Fibroblast of lung (primary cell): ENCODE results near the gene ETF1. TPM values are rescaled to one million over a fixed set of nuclear protein-coding genes. Genes with fewer than 3 reads are reported as not detected.

ENCODE experiments used
- DNase-seq, 2 donors: peaks; one replicate each; pipeline versions ENCODE4 v3.0.0 to v3.0.0-alpha.2; 2010; ENCODE audit warnings: low read depth in 2 of 2
- H2AFZ ChIP-seq: 2 replicates; pipeline ENCODE4 v1.5.1; 2012; ENCODE audit warnings: low read length, control low read depth, inconsistent platforms
- H3K27ac ChIP-seq: 2 replicates; pipeline ENCODE4 v1.5.1; 2011; ENCODE audit warnings: low read length, control low read depth; ENCODE audit not compliant: insufficient read depth
- H3K27me3 ChIP-seq: 2 replicates; pipeline ENCODE4 v1.5.1; 2011; ENCODE audit warnings: mild to moderate bottlenecking, low read length; ENCODE audit not compliant: control insufficient read depth, insufficient read depth
- H3K36me3 ChIP-seq: 2 replicates; pipeline ENCODE4 v1.5.1; 2011; ENCODE audit warnings: low read length; ENCODE audit not compliant: control insufficient read depth, insufficient read depth
- H3K4me1 ChIP-seq: 2 replicates; pipeline ENCODE4 v1.5.1; 2011; ENCODE audit warnings: low read length; ENCODE audit not compliant: control insufficient read depth, insufficient read depth; ENCODE audit errors: extremely low read depth
- H3K4me2 ChIP-seq: 2 replicates; pipeline ENCODE4 v1.5.1; 2011; ENCODE audit warnings: low read length, control low read depth; ENCODE audit not compliant: insufficient read depth; ENCODE audit errors: extremely low read depth
- H3K4me3 ChIP-seq, 4 experiments: fragments of 200-600 bp in 1 of 4; sonication (generic) in 1 of 4; replicated peaks in 1 of 4; 2 replicates each; pipeline ENCODE4 v1.5.1; 2011 to 2016; ENCODE audit warnings: low read length in 4 of 4, low read depth in 3 of 4, mild to moderate bottlenecking in 3 of 4, control low read depth in 2 of 4, inconsistent platforms in 1 of 4, mixed read lengths in 1 of 4; ENCODE audit not compliant: insufficient read depth in 1 of 4; ENCODE audit errors: control extremely low read depth in 1 of 4
- H3K79me2 ChIP-seq: 2 replicates; pipeline ENCODE4 v1.5.1; 2012; ENCODE audit warnings: mild to moderate bottlenecking, low read length, inconsistent platforms; ENCODE audit not compliant: control insufficient read depth, insufficient read depth
- H3K9ac ChIP-seq: 2 replicates; pipeline ENCODE4 v1.5.1; 2011; ENCODE audit warnings: mild to moderate bottlenecking, low read length, control low read depth; ENCODE audit not compliant: insufficient read depth
- H3K9me3 ChIP-seq: 2 replicates; pipeline ENCODE4 v1.5.1; 2012; ENCODE audit warnings: low read depth, low read length; ENCODE audit not compliant: control insufficient read depth, insufficient read depth
- H4K20me1 ChIP-seq: 2 replicates; pipeline ENCODE4 v1.5.1; 2011; ENCODE audit warnings: low read length; ENCODE audit not compliant: control insufficient read depth, insufficient read depth; ENCODE audit errors: extremely low read depth
- CTCF ChIP-seq, 2 donors: IDR thresholded peaks in 1 of 2; conservative IDR thresholded peaks in 1 of 2; 1 replicate in 1 of 2; 2 replicates in 1 of 2; pipeline ENCODE4 v1.5.1; 2011 to 2012; ENCODE audit warnings: low read length in 2 of 2, control low read depth in 1 of 2, inconsistent platforms in 1 of 2, low read depth in 1 of 2, mild to moderate bottlenecking in 1 of 2
- EZH2 ChIP-seq: IDR thresholded peaks from 2 replicates; pipeline ENCODE4 v1.5.1; 2012; ENCODE audit warnings: low read length, control low read depth, mild to moderate bottlenecking; ENCODE audit errors: missing control alignments
- polyA plus RNA-seq, 2 donors: library from polyadenylated mRNA; depleted of rRNA in 1 of 2; stranded (reverse) in 1 of 2; unstranded in 1 of 2; fragments of >200 nt; gene quantifications; 2 replicates each; pipeline ENCODE4 v1.2.1, GENCODE V29; 2011 to 2012; ENCODE audit warnings: missing spikeins in 1 of 2
- total RNA-seq: library from RNA; depleted of rRNA; stranded (reverse); fragments of >200 nt; gene quantifications from 2 replicates; pipeline ENCODE4 v1.2.1, GENCODE V29; 2014

The ETF1 gene
- total and polyA plus RNA-seq, 2 donors (not counting 1 experiment from before 2014, with no cell fraction given) = 94.0 to 118 TPM

GRCh38 chr5:138559937-138560336 lies 16.9 kb upstream of the ETF1 start:
- Histone ChIP-seq H3K27me3 (no peaks in the 10 kb centered on the region), H3K79me2 (peaks cover 23% of the 10 kb centered on the region), H3K27ac (no peak overlapping the region), H2AFZ (no peak overlapping the region), H3K4me3 (no peak overlapping the region), H3K4me2 (no peak overlapping the region), H3K9me3 (no peaks in the 10 kb centered on the region), H3K9ac (no peak overlapping the region), H4K20me1 (no peaks in the 10 kb centered on the region), H3K36me3 (peaks cover 27% of the 10 kb centered on the region), H3K4me1 (no peaks in the 10 kb centered on the region)
- no peak for TF ChIP-seq EZH2
- no peak for TF ChIP-seq CTCF (conservative IDR thresholded peaks at IDR 0.05 in 1 of 2, IDR thresholded peaks at IDR 0.05 in 1 of 2; ENCODE audit: low read depth in 1 of 2, low read length in 2 of 2)
- DNase-seq = no peak

- no peaks in the 10 kb centered on the region for H3K9me3 ChIP-seq
- H3K36me3 ChIP-seq = peaks cover 21% of the 10 kb centered on the region
- no peak overlapping the region for H3K27ac ChIP-seq
- no peaks in the 10 kb centered on the region for H3K27me3 ChIP-seq
- H3K9ac ChIP-seq = no peak overlapping the region
- no peak overlapping the region for H3K4me3 ChIP-seq
- H4K20me1 ChIP-seq = no peaks in the 10 kb centered on the region
- no peak overlapping the region for H3K4me2 ChIP-seq
- no peaks in the 10 kb centered on the region for H3K4me1 ChIP-seq
- peaks cover 8% of the 10 kb centered on the region for H3K79me2 ChIP-seq
- TF ChIP-seq CTCF (conservative IDR thresholded peaks at IDR 0.05 in 1 of 2, IDR thresholded peaks at IDR 0.05 in 1 of 2; ENCODE audit: low read depth in 1 of 2, low read length in 2 of 2) (no peak), EZH2 (no peak)
- DNase-seq = no peak
- no peak overlapping the region for H2AFZ ChIP-seq
These were observed 14.6 kb upstream of the ETF1 start for GRCh38 chr5:138557677-138558076.

DNA sequence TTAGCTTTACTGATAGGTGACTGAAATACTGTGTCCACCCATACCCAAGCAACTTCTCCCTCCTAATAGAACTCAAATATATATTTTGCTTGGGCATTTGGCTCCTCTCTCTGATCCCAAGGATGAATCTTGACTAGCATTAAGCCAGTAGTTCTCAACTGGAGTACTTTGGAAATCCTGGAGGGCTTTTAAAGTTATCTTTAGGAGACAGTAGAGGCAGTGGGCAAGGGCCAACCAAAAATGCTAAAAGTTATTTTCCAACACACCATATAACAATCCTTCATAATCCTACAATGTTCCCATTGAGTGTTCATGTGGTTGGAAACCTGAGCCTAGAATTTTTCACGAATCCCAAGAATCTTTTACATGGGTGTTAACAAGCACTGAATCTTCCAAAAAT lies 11.1 kb upstream of the ETF1 start:
- H3K4me1 ChIP-seq = no peaks in the 10 kb centered on the region
- H3K79me2 ChIP-seq = peaks cover 5% of the 10 kb centered on the region
- H3K9me3 ChIP-seq = no peaks in the 10 kb centered on the region
- TF ChIP-seq CTCF (conservative IDR thresholded peaks at IDR 0.05 in 1 of 2, IDR thresholded peaks at IDR 0.05 in 1 of 2; ENCODE audit: low read depth in 1 of 2, low read length in 2 of 2) = no peak
- TF ChIP-seq EZH2 = no peak
- no peaks in the 10 kb centered on the region for H4K20me1 ChIP-seq
- H3K36me3 ChIP-seq = peaks cover 12% of the 10 kb centered on the region
- H3K4me2 ChIP-seq = no peak overlapping the region
- no peak for DNase-seq
- H3K27me3 ChIP-seq = no peaks in the 10 kb centered on the region
- H3K27ac ChIP-seq = no peak overlapping the region
- no peak overlapping the region for H3K4me3 ChIP-seq
- H3K9ac ChIP-seq = no peak overlapping the region
- no peak overlapping the region for H2AFZ ChIP-seq
